ENCODE data around the gene ASS1. TPM values are rescaled to one million over a fixed set of nuclear protein-coding genes. Genes with fewer than 3 reads are reported as not detected.

Gene ASS1
- polyA plus RNA-seq, 2 of the 4 experiments (the other 2 are of a cell fraction): 11.3 to 32.5 TPM

GRCh38 chr9:130433168-130433946 is 11.4 kb upstream of the ASS1 start:
- CTCF ChIA-PET: interaction anchor here (0.8 to 4.6 kb wide), 9 partner anchors 9 to 192 kb away, joined by 3 to 26 read pairs (median 3); no protein-coding TSS in a partner anchor
- FAIRE-seq (no peak), ATAC-seq (peak; percentile 89 to 97), DNase-seq (ENCODE audit: low read depth in 1 of 2, low spot score in 1 of 2) (peak; percentile 68 to 87)
- H3K4me3 ChIP-seq: peak overlapping the region; percentile 49
- peak in 1 of 2 experiments; percentile 29; a peak in 1 of 5 replicates for TF ChIP-seq RAD21 (conservative IDR thresholded peaks at IDR 0.05 in 1 of 2, IDR thresholded peaks at IDR 0.05 in 1 of 2)
- TF ChIP-seq SMC3 (IDR thresholded peaks at IDR 0.05): no peak
- TF ChIP-seq POLR2A (IDR thresholded peaks at IDR 0.05; ENCODE audit: low read length): peak; percentile 24; the same call in 1 of the 2 replicates
- TF ChIP-seq HOXB13 (CRISPR knock-in tag; IDR thresholded peaks at IDR 0.05; ENCODE audit: low read depth): no peak
- TF ChIP-seq E2F6 (IDR thresholded peaks at IDR 0.05; ENCODE audit: borderline replicate concordance, low read depth): peak; percentile 68
- peak; percentile 39; the same call in 1 of the 2 replicates for TF ChIP-seq BHLHE40 (IDR thresholded peaks at IDR 0.05; ENCODE audit: low read depth, low read length)
- no peak for TF ChIP-seq HMGXB4 (CRISPR knock-in tag; IDR thresholded peaks at IDR 0.05; ENCODE audit: borderline replicate concordance)
- no peak for TF ChIP-seq HDAC2 (IDR thresholded peaks at IDR 0.05)
- TF ChIP-seq MAX (IDR thresholded peaks at IDR 0.05): peak; percentile 73; the same call in 1 of the 2 replicates
- no peak for TF ChIP-seq JUN (IDR thresholded peaks at IDR 0.05)
- TF ChIP-seq FOSB (CRISPR knock-in tag; IDR thresholded peaks at IDR 0.05): no peak
- no peak for TF ChIP-seq CBX2 (IDR thresholded peaks at IDR 0.05; ENCODE audit: borderline replicate concordance, low read depth)
- TF ChIP-seq CTCF (IDR thresholded peaks at IDR 0.05): peak; percentile 44
- peak overlapping the region; percentile 98 for H3K4me2 ChIP-seq
- H3K27ac ChIP-seq: peak overlapping the region; percentile 56 to 80; a peak in 5 of 6 replicates
- WGBS (ENCODE audit: missing lambda C conversion rate): 7% methylated on average over 51 of the region's 92 CpGs
- H3K9me3 ChIP-seq: no peaks in the 10 kb centered on the region
- POLR2A ChIA-PET: no interaction called here
- H3K4me1 ChIP-seq: peaks cover 7% of the 10 kb centered on the region; the same call in 2 of the 3 replicates

GRCh38 chr9:130433947-130434262 is 10.9 kb upstream of the ASS1 start:
- CTCF ChIA-PET: interaction anchor here (0.6 to 4.6 kb wide), 9 partner anchors 9 to 192 kb away, joined by 3 to 26 read pairs (median 4); no protein-coding TSS in a partner anchor
- POLR2A ChIA-PET: no interaction called here
- H3K4me2 ChIP-seq: peak overlapping the region; percentile 98
- TF ChIP-seq EHMT2 (IDR thresholded peaks at IDR 0.05; ENCODE audit: low read depth) (no peak), EP300 (IDR thresholded peaks at IDR 0.05) (no peak), RCOR1 (IDR thresholded peaks at IDR 0.05; ENCODE audit: low read depth, low read length) (no peak), CTCF (IDR thresholded peaks at IDR 0.05) (no peak), HOXB13 (CRISPR knock-in tag; IDR thresholded peaks at IDR 0.05; ENCODE audit: low read depth) (no peak), FOXS1 (CRISPR knock-in tag; IDR thresholded peaks at IDR 0.05) (no peak), KDM1A (IDR thresholded peaks at IDR 0.05; ENCODE audit: low read depth) (no peak), NPAS2 (CRISPR knock-in tag; IDR thresholded peaks at IDR 0.05; ENCODE audit: borderline replicate concordance) (no peak), RAD21 (conservative IDR thresholded peaks at IDR 0.05 in 1 of 2, IDR thresholded peaks at IDR 0.05 in 1 of 2) (no peak), E2F6 (IDR thresholded peaks at IDR 0.05; ENCODE audit: borderline replicate concordance, low read depth) (no peak), CHD2 (IDR thresholded peaks at IDR 0.05; ENCODE audit: low read length, partially characterized antibody) (no peak), TP53 (CRISPR knock-in tag; IDR thresholded peaks at IDR 0.05) (no peak), HMGXB4 (CRISPR knock-in tag; IDR thresholded peaks at IDR 0.05; ENCODE audit: borderline replicate concordance) (no peak), POLR2A (IDR thresholded peaks at IDR 0.05; ENCODE audit: low read length) (no peak), ELK1 (IDR thresholded peaks at IDR 0.05; ENCODE audit: low read depth, low read length) (no peak), NR3C1 (IDR thresholded peaks at IDR 0.05) (no peak)

More at GRCh38 chr9:130433947-130434262, 10.9 kb upstream of the ASS1 start:
- no peaks in the 10 kb centered on the region for H3K9me3 ChIP-seq
- ATAC-seq: no peak
- peak overlapping the region; percentile 49 for H3K4me3 ChIP-seq
- WGBS (ENCODE audit: missing lambda C conversion rate): 29% methylated on average over 7 of the region's 9 CpGs
- no peak for DNase-seq (ENCODE audit: low read depth in 1 of 2, low spot score in 1 of 2)
- H3K27ac ChIP-seq: peak overlapping the region in 1 of 2 experiments; percentile 80; a peak in 3 of 6 replicates
- peaks cover 7% of the 10 kb centered on the region; the same call in 2 of the 3 replicates for H3K4me1 ChIP-seq
- FAIRE-seq: no peak

Data from A549 (cell line).